Vagina (tissue), 2 donors: ENCODE results near the gene SLC35F1.

Experiments used
- CTCF ChIP-seq, 3 experiments: fragments of 450-650 bp in 2 of 3; fragments of 200-600 bp in 1 of 3; sonication (generic) in 1 of 3; IDR thresholded peaks; one replicate each; pipeline ENCODE4 v1.5.1; 2017 to 2019; ENCODE audit warnings: antibody characterized with exemption in 3 of 3, mild to moderate bottlenecking in 2 of 3, moderate library complexity in 2 of 3
- POLR2A ChIP-seq, 2 donors: fragments of 450-650 bp; IDR thresholded peaks; one replicate each; pipeline ENCODE4 v1.6.1; 2017; ENCODE audit warnings: antibody characterized with exemption in 2 of 2, mild to moderate bottlenecking in 2 of 2, moderate library complexity in 2 of 2
- POLR2AphosphoS5 ChIP-seq, 2 donors: sonication (generic); formaldehyde crosslinking; IDR thresholded peaks; one replicate each; pipeline ENCODE4 v1.9.0; 2017; ENCODE audit warnings: antibody characterized with exemption in 2 of 2, mild to moderate bottlenecking in 2 of 2, low read depth in 1 of 2; ENCODE audit not compliant: insufficient read depth in 1 of 2

GRCh38 chr6:118146584-118146983 is 239.5 kb downstream of the SLC35F1 start:
- no peak for TF ChIP-seq POLR2A (IDR thresholded peaks at IDR 0.05)
- no peak for TF ChIP-seq CTCF (IDR thresholded peaks at IDR 0.05)
- TF ChIP-seq POLR2AphosphoS5 (IDR thresholded peaks at IDR 0.05; ENCODE audit: insufficient read depth in 1 of 2, low read depth in 1 of 2), result no peak
